ENCODE results near the gene TSPO. TPM values are rescaled to one million over a fixed set of nuclear protein-coding genes. Genes with fewer than 3 reads are reported as not detected.

The TSPO gene
- total and polyA plus RNA-seq, 9 of the 15 experiments (the other 6 are each of a cell fraction or from before 2014, with no cell fraction given): 4.9 to 126 (median 25.3) TPM

- TF ChIP-seq ZNF165 (CRISPR knock-in tag; IDR thresholded peaks at IDR 0.05; ENCODE audit: borderline replicate concordance) (no peak), ILK (tag; IDR thresholded peaks at IDR 0.05; ENCODE audit: borderline replicate concordance, low read depth) (no peak), ZNF609 (CRISPR knock-in tag; IDR thresholded peaks at IDR 0.05; ENCODE audit: borderline replicate concordance) (no peak), SNAPC5 (CRISPR knock-in tag; IDR thresholded peaks at IDR 0.05) (no peak), MED1 (CRISPR knock-in tag; IDR thresholded peaks at IDR 0.05; ENCODE audit: borderline replicate concordance) (no peak), PTRF (tag; IDR thresholded peaks at IDR 0.05) (no peak)
These were observed 48.2 kb downstream of the TSPO start (continued) for GRCh38 chr22:43199541-43199940.

- Histone ChIP-seq H3K9ac (ENCODE audit: insufficient read depth in 1 of 2, low read depth in 2 of 2, low read length in 2 of 2) (no peak overlapping the region), H3K27ac (ENCODE audit: extremely low read depth, low read depth, low read length) (no peak overlapping the region), H4K20me1 (replicated peaks; ENCODE audit: control insufficient read depth, insufficient read depth, low read length) (no peaks in the 10 kb centered on the region), H3K36me3 (ENCODE audit: control insufficient read depth, insufficient read depth, low read length) (no peaks in the 10 kb centered on the region), H3K79me2 (ENCODE audit: control insufficient read depth, insufficient read depth, low read length) (no peaks in the 10 kb centered on the region), H3K27me3 (ENCODE audit: control insufficient read depth in 2 of 2, insufficient read depth in 2 of 2, low read length in 2 of 2) (peaks cover 0 to 11% of the 10 kb centered on the region in 2 experiments; a peak in 2 of 5 replicates), H3K4me3 (no peak overlapping the region), H3K9me1 (ENCODE audit: control insufficient read depth, insufficient read depth, low read length) (no peaks in the 10 kb centered on the region), H2AFZ (ENCODE audit: low read depth, low read length) (no peak overlapping the region), H3K9me3 (replicated peaks; ENCODE audit: control insufficient read depth, insufficient read depth, low read depth, low read length) (no peaks in the 10 kb centered on the region), H3K4me2 (ENCODE audit: insufficient read depth, low read length) (no peak overlapping the region), H3K4me1 (replicated peaks in 1 of 2; ENCODE audit: control insufficient read depth in 2 of 2, insufficient read depth in 2 of 2, low read length in 2 of 2) (peaks cover 0 to 10% of the 10 kb centered on the region in 2 experiments; a peak in 2 of 5 replicates)
- ChIA-PET CTCF (ENCODE audit: low intra/inter-chr PET ratio) (no interaction called here), POLR2A (no interaction called here)
- DNase-seq (ENCODE audit: extremely low read depth in 1 of 4, low spot score in 3 of 4): no peak
- FAIRE-seq: no peak
- in situ Hi-C loops (cut with MboI): no loop called here
- ATAC-seq: no peak
- BruUV-seq (replicated peaks): no TSS peak
- intact Hi-C loops (cut with micrococcal nuclease): no loop called here
- WGBS (ENCODE audit: insufficient coverage, low coverage, missing lambda C conversion rate): 44% methylated on average over 5 of the region's 17 CpGs
- no peak for TF ChIP-seq MCM2 (IDR thresholded peaks at IDR 0.05; ENCODE audit: low read depth)
- no peak for TF ChIP-seq SIN3B (IDR thresholded peaks at IDR 0.05; ENCODE audit: low read depth)
- no peak for TF ChIP-seq SMARCA5 (IDR thresholded peaks at IDR 0.05)
- TF ChIP-seq THRA (IDR thresholded peaks at IDR 0.05): no peak
- no peak for TF ChIP-seq ZNF639 (CRISPR knock-in tag; conservative IDR thresholded peaks at IDR 0.05 in 1 of 2, IDR thresholded peaks at IDR 0.05 in 1 of 2)
- TF ChIP-seq SLC30A9 (CRISPR knock-in tag; IDR thresholded peaks at IDR 0.05): no peak
- TF ChIP-seq JUNB (CRISPR knock-in tag; conservative IDR thresholded peaks at IDR 0.05): no peak
These were observed 48.7 kb downstream of the TSPO start for GRCh38 chr22:43200031-43200430.
